ENCODE data around the gene LIF. TPM values are rescaled to one million over a fixed set of nuclear protein-coding genes. Genes with fewer than 3 reads are reported as not detected.
A peak's percentile ranks its signal among the peaks of the same experiment; 100 is the strongest.

LIF gene
- total RNA-seq, 1 experiment from 2014 or later, result 75.4 TPM

- H3K4me1 ChIP-seq (ENCODE audit: control insufficient read depth in 1 of 2, insufficient read depth in 2 of 2, low read length in 2 of 2), result peaks cover 34 to 70% of the 10 kb centered on the region in 2 experiments
- no peaks in the 10 kb centered on the region for H3K9me2 ChIP-seq (ENCODE audit: insufficient read depth)
- intact Hi-C loops (cut with micrococcal nuclease), result no loop called here
- H3K4me3 ChIP-seq (replicated peaks in 1 of 2; ENCODE audit: low read depth in 1 of 2, low read length in 2 of 2), result no peak overlapping the region
- no peak for TF ChIP-seq POLR2AphosphoS5 (IDR thresholded peaks at IDR 0.05; ENCODE audit: low read depth, low read length)
- no peak for TF ChIP-seq YY1 (IDR thresholded peaks at IDR 0.05; ENCODE audit: extremely low read depth, insufficient replicate concordance, low read depth, low read length)
- TF ChIP-seq CEBPB (IDR thresholded peaks at IDR 0.05; ENCODE audit: low read depth), result no peak
- no peak for TF ChIP-seq ATF3 (IDR thresholded peaks at IDR 0.05)
- TF ChIP-seq ZBTB33 (IDR thresholded peaks at IDR 0.05; ENCODE audit: extremely low read depth, insufficient replicate concordance, low read length), result no peak
- TF ChIP-seq, protein P1, sequence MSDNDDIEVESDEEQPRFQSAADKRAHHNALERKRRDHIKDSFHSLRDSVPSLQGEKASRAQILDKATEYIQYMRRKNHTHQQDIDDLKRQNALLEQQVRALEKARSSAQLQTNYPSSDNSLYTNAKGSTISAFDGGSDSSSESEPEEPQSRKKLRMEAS (IDR thresholded peaks at IDR 0.05), result no peak
- TF ChIP-seq CBX3 (IDR thresholded peaks at IDR 0.05; ENCODE audit: low read depth), result no peak
- TF ChIP-seq SRF (IDR thresholded peaks at IDR 0.05; ENCODE audit: low read depth), result no peak
- no peak for TF ChIP-seq SIN3A (IDR thresholded peaks at IDR 0.05; ENCODE audit: low read depth)
- TF ChIP-seq ELF1 (IDR thresholded peaks at IDR 0.05; ENCODE audit: borderline replicate concordance, low read depth), result no peak
- TF ChIP-seq TCF7L2 (IDR thresholded peaks at IDR 0.05; ENCODE audit: borderline replicate concordance, extremely low read depth, insufficient read depth, insufficient read length), result no peak
- TF ChIP-seq SP1 (IDR thresholded peaks at IDR 0.05; ENCODE audit: low read depth), result no peak
- TF ChIP-seq POLR2A (IDR thresholded peaks at IDR 0.05; ENCODE audit: borderline replicate concordance, extremely low read depth, insufficient read depth, insufficient read length), result no peak
- no peak for TF ChIP-seq ZNF274 (IDR thresholded peaks at IDR 0.05; ENCODE audit: low read depth, low read length)
- TF ChIP-seq CTCF (IDR thresholded peaks at IDR 0.05 in 2 of 3, conservative IDR thresholded peaks at IDR 0.05 in 1 of 3; ENCODE audit: borderline replicate concordance in 1 of 3, insufficient read depth in 1 of 3, low read depth in 2 of 3, low read length in 2 of 3), result no peak
- TF ChIP-seq EGR1 (IDR thresholded peaks at IDR 0.05; ENCODE audit: low read depth), result no peak
- TF ChIP-seq JUND (IDR thresholded peaks at IDR 0.05), result no peak
- no peak overlapping the region for H3K9ac ChIP-seq (ENCODE audit: low read length)
- H3K4me2 ChIP-seq (ENCODE audit: low read length), result no peak overlapping the region
- H3K27me3 ChIP-seq (ENCODE audit: insufficient read depth, low read length), result no peaks in the 10 kb centered on the region
- H3K79me2 ChIP-seq (ENCODE audit: insufficient read depth, low read length), result no peaks in the 10 kb centered on the region
- CTCF ChIA-PET, result no interaction called here
- peak overlapping the region; percentile 3; the same call in 1 of the 2 replicates for H3K27ac ChIP-seq (ENCODE audit: low read depth, low read length)
- peaks cover 0 to 9% of the 10 kb centered on the region in 2 experiments; a peak in 1 of 4 replicates for H3K9me3 ChIP-seq (ENCODE audit: control insufficient read depth in 1 of 2, insufficient read depth in 1 of 2, low read depth in 1 of 2, low read length in 2 of 2)
- RAD21 ChIA-PET (ENCODE audit: low non-redundant PET in 1 of 2, low total read pairs in 2 of 2, uncharacterized antibody in 2 of 2, unreplicated experiment in 2 of 2), result no interaction called here
- no peaks in the 10 kb centered on the region for H4K20me1 ChIP-seq (ENCODE audit: insufficient read depth)
- ATAC-seq (no peak), DNase-seq (ENCODE audit: low read depth, low spot score) (no peak)
- no TSS peak for BruUV-seq (replicated peaks)
- peaks cover 0 to 7% of the 10 kb centered on the region in 2 experiments; a peak in 1 of 4 replicates for H3K36me3 ChIP-seq (ENCODE audit: control insufficient read depth in 1 of 2, insufficient read depth in 2 of 2, low read length in 2 of 2)
- H2AFZ ChIP-seq (ENCODE audit: low read depth, low read length, poor library complexity, severe bottlenecking), result no peak overlapping the region
- POLR2A ChIA-PET, result interaction anchor here (1.0 kb wide), 1 partner anchor 8 kb away, joined by 4 read pairs; no protein-coding TSS in a partner anchor
Measured at GRCh38 chr22:30202531-30203006, 44.0 kb downstream of the LIF start.
